GM12878 (cell line): ENCODE data around the gene SORCS2. TPM values are rescaled to one million over a fixed set of nuclear protein-coding genes. Genes with fewer than 3 reads are reported as not detected.

Source experiments
- ATAC-seq: fragments of 200-7000 bp; cut with Tn5 transposase; 3 replicates; pipeline ENCODE4 v1.9.1; 2020; ENCODE audit warnings: mild to moderate bottlenecking, moderate library complexity
- BruUV-seq: library from RNA; stranded (reverse); fragments of 400-500 nt; replicated peaks from 2 replicates; lab custom pipeline; 2021; lab: Mats Ljungman, UMichigan
- CTCF ChIA-PET: fragments of 300-600 bp; sonication (Branson Sonifier 250); formaldehyde crosslinking; extraction: SDS; loops from one replicate; lab custom pipeline; 2021; ENCODE audit warnings: inconsistent platforms; lab: Yijun Ruan, JAX
- POLR2A ChIA-PET: fragments of 350-600 bp; formaldehyde crosslinking; extraction: SDS; loops from one replicate; lab custom pipeline; 2021; ENCODE audit warnings: inconsistent platforms; lab: Charles Lee
- RAD21 ChIA-PET: fragments of 300-600 bp; sonication (Branson Sonifier 250); formaldehyde crosslinking; loops from one replicate; lab custom pipeline; 2023; ENCODE audit warnings: antibody characterized with exemption; ENCODE audit not compliant: unreplicated experiment; lab: Charles Lee
- SMC1A ChIA-PET: fragments of 300-600 bp; sonication (Branson Sonifier 250); formaldehyde crosslinking; loops from one replicate; lab custom pipeline; 2023; ENCODE audit not compliant: unreplicated experiment, uncharacterized antibody; lab: Charles Lee
- DNase-seq: peaks from one replicate; pipeline ENCODE4 v3.0.0-alpha.2; 2011; ENCODE audit warnings: low read depth, low spot score
- FAIRE-seq: peaks from 3 replicates; lab custom pipeline; 2011; peaks lifted over from hg19 to GRCh38; lab: Jason Lieb, UNC
- H2AFZ ChIP-seq: 2 replicates; pipeline ENCODE4 v1.6.0; 2011; ENCODE audit warnings: low read depth, low read length, control low read depth; ENCODE audit not compliant: control insufficient read depth
- H3K27ac ChIP-seq: 2 replicates; pipeline ENCODE4 v1.5.1; 2011; ENCODE audit warnings: control low read depth; ENCODE audit not compliant: control insufficient read depth, insufficient read depth
- H3K27me3 ChIP-seq, 2 experiments: replicated peaks in 1 of 2; 2 replicates each; pipeline versions ENCODE4 v1.6.0 to v1.6.1; 2011; ENCODE audit warnings: low read length in 1 of 2; ENCODE audit not compliant: control insufficient read depth in 2 of 2, insufficient read depth in 2 of 2
- H3K36me3 ChIP-seq, 2 experiments: 2 replicates each; pipeline ENCODE4 v1.5.1; 2011; ENCODE audit warnings: low read length in 1 of 2; ENCODE audit not compliant: control insufficient read depth in 2 of 2, insufficient read depth in 2 of 2
- H3K4me1 ChIP-seq: 2 replicates; pipeline ENCODE4 v1.6.1; 2011; ENCODE audit warnings: mild to moderate bottlenecking, low read length, moderate library complexity, mixed read lengths; ENCODE audit not compliant: control insufficient read depth, insufficient read depth
- H3K4me2 ChIP-seq: 2 replicates; pipeline ENCODE4 v1.6.0; 2011; ENCODE audit warnings: control low read depth; ENCODE audit not compliant: control insufficient read depth, insufficient read depth
- H3K4me3 ChIP-seq: fragments of 200-600 bp; sonication (generic); 2 replicates; pipeline ENCODE4 v1.5.1; 2016
- H3K79me2 ChIP-seq: 2 replicates; pipeline ENCODE4 v1.6.0; 2011; ENCODE audit warnings: low read length; ENCODE audit not compliant: control insufficient read depth, insufficient read depth
- H3K9ac ChIP-seq: 2 replicates; pipeline ENCODE4 v1.8.0; 2011; ENCODE audit warnings: low read length, control low read depth, mixed read lengths; ENCODE audit not compliant: control insufficient read depth, insufficient read depth
- H3K9me3 ChIP-seq: replicated peaks from 3 replicates; pipeline ENCODE4 v1.5.1; 2011; ENCODE audit warnings: mild to moderate bottlenecking, low read length; ENCODE audit not compliant: control insufficient read depth, insufficient read depth
- H4K20me1 ChIP-seq: 2 replicates; pipeline ENCODE4 v1.6.0; 2011; ENCODE audit not compliant: control insufficient read depth, insufficient read depth
- BACH1 ChIP-seq: fragments of 450-650 bp; IDR thresholded peaks from 2 replicates; pipeline ENCODE4 v1.6.1; 2017; ENCODE audit warnings: mild to moderate bottlenecking, borderline replicate concordance
- BRCA1 ChIP-seq: IDR thresholded peaks from 2 replicates; pipeline ENCODE4 v1.6.1; 2011; ENCODE audit warnings: low read depth, low read length, improper control_type of control experiment
- CBX5 ChIP-seq: sonication (generic); IDR thresholded peaks from 2 replicates; pipeline ENCODE4 v1.6.1; 2016; ENCODE audit warnings: low read depth, moderate library complexity, mild to moderate bottlenecking, inconsistent platforms
- CHD1 ChIP-seq: IDR thresholded peaks from 2 replicates; pipeline ENCODE4 v1.6.1; 2012; ENCODE audit warnings: low read depth, low read length, improper control_type of control experiment
- DPF2 ChIP-seq: fragments of 450-650 bp; IDR thresholded peaks from 2 replicates; pipeline ENCODE4 v1.6.1; 2017; ENCODE audit warnings: mild to moderate bottlenecking
- JUNB ChIP-seq: IDR thresholded peaks from 2 replicates; pipeline ENCODE4 v1.6.1; 2016; ENCODE audit warnings: antibody characterized with exemption, mild to moderate bottlenecking
- KAT2A ChIP-seq: conservative IDR thresholded peaks from 2 replicates; pipeline ENCODE4 v1.6.1; 2011; ENCODE audit warnings: low read depth, low read length; ENCODE audit not compliant: control insufficient read depth
- LARP7 ChIP-seq: fragments of 450-650 bp; IDR thresholded peaks from 2 replicates; pipeline ENCODE4 v1.6.1; 2017; ENCODE audit warnings: mild to moderate bottlenecking
- MEF2A ChIP-seq: IDR thresholded peaks from 2 replicates; pipeline ENCODE4 v1.6.1; 2011; ENCODE audit warnings: low read depth, mild to moderate bottlenecking, low read length, moderate library complexity; ENCODE audit not compliant: insufficient read depth
- MXI1 ChIP-seq: fragments of 150-350 bp; IDR thresholded peaks from 2 replicates; pipeline ENCODE4 v1.6.1; 2011; ENCODE audit warnings: low read depth, mild to moderate bottlenecking, inconsistent platforms, low read length, improper control_type of control experiment
- NFXL1 ChIP-seq: fragments of 450-650 bp; IDR thresholded peaks from 2 replicates; pipeline ENCODE4 v1.6.1; 2017; ENCODE audit warnings: antibody characterized with exemption, mild to moderate bottlenecking, borderline replicate concordance
- NFYA ChIP-seq: IDR thresholded peaks from 2 replicates; pipeline ENCODE4 v1.6.1; 2011; ENCODE audit warnings: low read depth, mild to moderate bottlenecking, low read length, improper control_type of control experiment, borderline replicate concordance
- SREBF2 ChIP-seq: IDR thresholded peaks from 2 replicates; pipeline ENCODE4 v1.6.1; 2012; ENCODE audit warnings: mild to moderate bottlenecking, low read length
- ZNF384 ChIP-seq: IDR thresholded peaks from 2 replicates; pipeline ENCODE4 v1.6.1; 2012; ENCODE audit warnings: low read depth, mild to moderate bottlenecking, low read length, improper control_type of control experiment, borderline replicate concordance
- WGBS: methylation state at CpG from one replicate; pipeline ENCODE4 v1.1.6; 2016; ENCODE audit warnings: low lambda C conversion rate; ENCODE audit not compliant: insufficient replicate concordance, insufficient coverage; ENCODE audit errors: missing lambda C conversion rate; 5-methylcytosine and 5-hydroxymethylcytosine counted together
- in situ Hi-C: fragments of 300-500 bp; cut with MboI; formaldehyde crosslinking; loops from 9 replicates; pipeline ENCODE4 v1.14.3; 2018; ENCODE audit warnings: mixed read lengths
- intact Hi-C: fragments of 100-400 bp; cut with micrococcal nuclease; formaldehyde crosslinking; loops from one replicate; pipeline ENCODE4 v1.14.2; 2022; ENCODE audit not compliant: unreplicated experiment
- polyA plus RNA-seq, 11 experiments: library from polyadenylated mRNA; depleted of rRNA in 4 of 11; unstranded in 6 of 11; stranded (reverse) in 5 of 11; fragments of >200 nt; fragmentation: Nextera tagmentation in 4 of 11; fragmentation: Illumina TruSeq in 1 of 11; extraction: Ambion mirVana in 4 of 11; extraction: Trizol in 1 of 11; gene quantifications; 1 replicate in 1 of 11; 2 replicates in 10 of 11; pipeline versions ENCODE4 v1.2.1 to v1.2.3, GENCODE V29; 2011 to 2016; ENCODE audit warnings: inconsistent platforms in 2 of 11, missing spikeins in 2 of 11, low read depth in 1 of 11
- total RNA-seq, 4 experiments: library from RNA; depleted of rRNA in 3 of 4; stranded (reverse); fragments of >200 nt in 3 of 4; fragmentation: Illumina TruSeq in 1 of 4; extraction: Trizol in 1 of 4; gene quantifications; 2 replicates each; pipeline versions ENCODE4 v1.2.1 to v1.2.3, GENCODE V29; 2013 to 2021
- TF ChIP-seq, protein P1 (sequence below): fragments of 450-650 bp; formaldehyde crosslinking; IDR thresholded peaks from 2 replicates; pipeline ENCODE4 v1.5.0; 2022; ENCODE audit warnings: mild to moderate bottlenecking, missing genetic modification characterization
- TF ChIP-seq, protein P2 (sequence below): fragments of 450-650 bp; IDR thresholded peaks from 2 replicates; pipeline ENCODE4 v1.6.1; 2016; ENCODE audit warnings: mild to moderate bottlenecking
- TF ChIP-seq, protein P3 (sequence below): IDR thresholded peaks from 2 replicates; pipeline ENCODE4 v1.6.1; 2012; ENCODE audit warnings: low read depth, low read length, improper control_type of control experiment

SORCS2 gene
- total and polyA plus RNA-seq, 10 of the 15 experiments (the other 5 are each of a cell fraction or from before 2014, with no cell fraction given) = 0.01 to 0.15 (median 0.05) TPM; not detected in 5

DNA sequence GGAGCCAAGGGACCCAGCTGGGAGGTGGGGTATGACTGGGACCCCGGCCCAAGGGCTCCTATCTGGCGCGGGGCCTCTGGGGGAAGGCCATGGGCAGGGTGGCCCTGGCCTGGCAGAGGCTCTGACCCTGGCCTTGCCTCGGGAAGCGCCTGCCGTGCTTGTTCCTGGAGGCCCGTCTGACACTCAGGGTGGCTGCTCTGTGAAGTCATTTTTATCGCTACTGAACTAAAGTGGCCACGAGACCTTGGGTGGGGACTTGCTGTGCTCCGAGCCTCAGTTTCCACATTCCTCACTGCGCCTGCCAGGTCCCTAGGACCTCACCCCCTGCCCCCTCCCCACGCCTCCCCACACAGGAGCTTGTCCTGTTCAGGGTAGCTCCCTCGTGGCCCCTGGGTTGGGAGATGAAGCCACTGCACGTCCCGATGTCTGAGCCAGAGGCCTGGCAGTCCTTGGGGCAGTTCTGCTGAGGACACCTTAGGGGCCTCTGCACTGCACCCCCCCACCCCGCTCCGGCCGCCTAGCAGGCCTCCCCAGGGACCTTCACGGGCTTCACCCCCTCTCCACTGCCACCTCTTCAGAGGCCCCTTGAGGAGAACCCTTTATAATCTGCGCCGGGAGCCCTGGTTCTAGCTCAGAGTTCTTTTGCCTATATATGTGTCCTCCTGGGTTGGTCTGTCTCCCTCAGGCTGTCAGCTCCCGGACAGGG lies 639 bp upstream of the SORCS2 start:
- H3K9me3 ChIP-seq = no peaks in the 10 kb centered on the region
- in situ Hi-C loops = loop anchor here (10.0 kb wide), 1 partner anchor 523 kb away; no protein-coding TSS in a partner anchor
- H3K4me1 ChIP-seq = no peaks in the 10 kb centered on the region
- no peak for FAIRE-seq
- H2AFZ ChIP-seq = no peak overlapping the region
- no peaks in the 10 kb centered on the region for H3K79me2 ChIP-seq
- H3K4me3 ChIP-seq = no peak overlapping the region
- no peak overlapping the region for H3K27ac ChIP-seq
- ChIA-PET RAD21 (no interaction called here), SMC1A (no interaction called here), POLR2A (no interaction called here), CTCF (interaction anchor here (0.6 to 1.4 kb wide), 2 partner anchors 104 to 144 kb away, joined by 3 to 4 read pairs; no protein-coding TSS in a partner anchor)
- peaks cover 2 to 4% of the 10 kb centered on the region in 2 experiments; a peak in 3 of 4 replicates for H3K27me3 ChIP-seq
- BruUV-seq = no TSS peak
- no peaks in the 10 kb centered on the region; the same call in none of the 2 replicates for H4K20me1 ChIP-seq
- DNase-seq = no peak
- no peaks in the 10 kb centered on the region for H3K36me3 ChIP-seq
- 27% methylated on average over 22 of the region's 22 CpGs for WGBS
- H3K9ac ChIP-seq = no peak overlapping the region
- no peak overlapping the region for H3K4me2 ChIP-seq
- peak; percentile 16; the same call in 2 of the 3 replicates for ATAC-seq
- TF ChIP-seq JUNB = no peak
- TF ChIP-seq LARP7 = no peak
- TF ChIP-seq CBX5 = no peak
- no peak for TF ChIP-seq DPF2
- TF ChIP-seq, protein P1, sequence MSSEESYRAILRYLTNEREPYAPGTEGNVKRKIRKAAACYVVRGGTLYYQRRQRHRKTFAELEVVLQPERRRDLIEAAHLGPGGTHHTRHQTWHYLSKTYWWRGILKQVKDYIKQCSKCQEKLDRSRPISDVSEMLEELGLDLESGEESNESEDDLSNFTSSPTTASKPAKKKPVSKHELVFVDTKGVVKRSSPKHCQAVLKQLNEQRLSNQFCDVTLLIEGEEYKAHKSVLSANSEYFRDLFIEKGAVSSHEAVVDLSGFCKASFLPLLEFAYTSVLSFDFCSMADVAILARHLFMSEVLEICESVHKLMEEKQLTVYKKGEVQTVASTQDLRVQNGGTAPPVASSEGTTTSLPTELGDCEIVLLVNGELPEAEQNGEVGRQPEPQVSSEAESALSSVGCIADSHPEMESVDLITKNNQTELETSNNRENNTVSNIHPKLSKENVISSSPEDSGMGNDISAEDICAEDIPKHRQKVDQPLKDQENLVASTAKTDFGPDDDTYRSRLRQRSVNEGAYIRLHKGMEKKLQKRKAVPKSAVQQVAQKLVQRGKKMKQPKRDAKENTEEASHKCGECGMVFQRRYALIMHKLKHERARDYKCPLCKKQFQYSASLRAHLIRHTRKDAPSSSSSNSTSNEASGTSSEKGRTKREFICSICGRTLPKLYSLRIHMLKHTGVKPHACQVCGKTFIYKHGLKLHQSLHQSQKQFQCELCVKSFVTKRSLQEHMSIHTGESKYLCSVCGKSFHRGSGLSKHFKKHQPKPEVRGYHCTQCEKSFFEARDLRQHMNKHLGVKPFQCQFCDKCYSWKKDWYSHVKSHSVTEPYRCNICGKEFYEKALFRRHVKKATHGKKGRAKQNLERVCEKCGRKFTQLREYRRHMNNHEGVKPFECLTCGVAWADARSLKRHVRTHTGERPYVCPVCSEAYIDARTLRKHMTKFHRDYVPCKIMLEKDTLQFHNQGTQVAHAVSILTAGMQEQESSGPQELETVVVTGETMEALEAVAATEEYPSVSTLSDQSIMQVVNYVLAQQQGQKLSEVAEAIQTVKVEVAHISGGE (CRISPR knock-in tag) = no peak
- TF ChIP-seq NFYA = no peak
- TF ChIP-seq NFXL1 = no peak
- TF ChIP-seq KAT2A = no peak
- TF ChIP-seq MXI1 = no peak
- no peak for TF ChIP-seq BACH1
- TF ChIP-seq MEF2A = no peak
- TF ChIP-seq SREBF2 = no peak
- TF ChIP-seq, protein P2, sequence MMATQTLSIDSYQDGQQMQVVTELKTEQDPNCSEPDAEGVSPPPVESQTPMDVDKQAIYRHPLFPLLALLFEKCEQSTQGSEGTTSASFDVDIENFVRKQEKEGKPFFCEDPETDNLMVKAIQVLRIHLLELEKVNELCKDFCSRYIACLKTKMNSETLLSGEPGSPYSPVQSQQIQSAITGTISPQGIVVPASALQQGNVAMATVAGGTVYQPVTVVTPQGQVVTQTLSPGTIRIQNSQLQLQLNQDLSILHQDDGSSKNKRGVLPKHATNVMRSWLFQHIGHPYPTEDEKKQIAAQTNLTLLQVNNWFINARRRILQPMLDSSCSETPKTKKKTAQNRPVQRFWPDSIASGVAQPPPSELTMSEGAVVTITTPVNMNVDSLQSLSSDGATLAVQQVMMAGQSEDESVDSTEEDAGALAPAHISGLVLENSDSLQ = no peak
- TF ChIP-seq ZNF384 = no peak
- TF ChIP-seq, protein P3, sequence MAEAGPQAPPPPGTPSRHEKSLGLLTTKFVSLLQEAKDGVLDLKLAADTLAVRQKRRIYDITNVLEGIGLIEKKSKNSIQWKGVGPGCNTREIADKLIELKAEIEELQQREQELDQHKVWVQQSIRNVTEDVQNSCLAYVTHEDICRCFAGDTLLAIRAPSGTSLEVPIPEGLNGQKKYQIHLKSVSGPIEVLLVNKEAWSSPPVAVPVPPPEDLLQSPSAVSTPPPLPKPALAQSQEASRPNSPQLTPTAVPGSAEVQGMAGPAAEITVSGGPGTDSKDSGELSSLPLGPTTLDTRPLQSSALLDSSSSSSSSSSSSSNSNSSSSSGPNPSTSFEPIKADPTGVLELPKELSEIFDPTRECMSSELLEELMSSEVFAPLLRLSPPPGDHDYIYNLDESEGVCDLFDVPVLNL = no peak
- TF ChIP-seq BRCA1 = no peak
- TF ChIP-seq CHD1 = no peak
- intact Hi-C loops = loop anchor here (2.0 to 5.0 kb wide), 3 partner anchors 103 to 611 kb away; no protein-coding TSS in a partner anchor
